Endothelial cell of umbilical vein (primary cell): ENCODE results near the gene FAM181A. TPM values are rescaled to one million over a fixed set of nuclear protein-coding genes. Genes with fewer than 3 reads are reported as not detected.

Source experiments
- BruUV-seq: library from RNA; stranded (reverse); fragments of 400-500 nt; replicated peaks from 2 replicates; lab custom pipeline; 2021; lab: Mats Ljungman, UMichigan
- CTCF ChIA-PET: fragments of 300-600, 350-600 bp; sonication (Branson Sonifier 250); formaldehyde crosslinking; loops from one replicate; lab custom pipeline; 2021; ENCODE audit warnings: antibody characterized with exemption, inconsistent platforms; lab: Charles Lee
- POLR2A ChIA-PET: fragments of 300-600, 350-600 bp; sonication (Branson Sonifier 250); formaldehyde crosslinking; loops from one replicate; lab custom pipeline; 2021; ENCODE audit warnings: antibody characterized with exemption, inconsistent platforms; lab: Charles Lee
- DNase-seq: peaks from one replicate; pipeline ENCODE4 v3.0.0-alpha.2; 2011; ENCODE audit warnings: low read depth, low spot score
- FAIRE-seq: peaks from 2 replicates; lab custom pipeline; 2011; peaks lifted over from hg19 to GRCh38; lab: Jason Lieb, UNC
- H2AFZ ChIP-seq: 2 replicates; pipeline ENCODE4 v1.6.0; 2012; ENCODE audit warnings: low read depth, low read length, control low read depth, inconsistent platforms
- H3K27ac ChIP-seq: 2 replicates; pipeline ENCODE4 v1.5.1; 2011; ENCODE audit warnings: low read depth, mild to moderate bottlenecking, control low read depth, low read length, moderate library complexity; ENCODE audit not compliant: insufficient read depth
- H3K27me3 ChIP-seq, 2 experiments: 2 replicates each; pipeline versions ENCODE4 v1.6.0 to v1.6.1; 2011; ENCODE audit warnings: low read length in 2 of 2, mixed read lengths in 1 of 2; ENCODE audit not compliant: control insufficient read depth in 2 of 2, insufficient read depth in 2 of 2
- H3K36me3 ChIP-seq, 2 experiments: 2 replicates in 1 of 2; 3 replicates in 1 of 2; pipeline ENCODE4 v1.5.1; 2011; ENCODE audit warnings: low read length in 2 of 2, mild to moderate bottlenecking in 1 of 2, moderate library complexity in 1 of 2; ENCODE audit not compliant: control insufficient read depth in 2 of 2, insufficient read depth in 2 of 2; ENCODE audit errors: extremely low read depth in 1 of 2
- H3K4me1 ChIP-seq: 3 replicates; pipeline ENCODE4 v1.5.1; 2011; ENCODE audit warnings: mild to moderate bottlenecking, low read length; ENCODE audit not compliant: control insufficient read depth, insufficient read depth; ENCODE audit errors: extremely low read depth
- H3K4me2 ChIP-seq: 2 replicates; pipeline ENCODE4 v1.6.1; 2011; ENCODE audit warnings: low read length, control low read depth, mixed read lengths; ENCODE audit not compliant: insufficient read depth
- H3K4me3 ChIP-seq, 3 experiments: fragments of 200-600 bp in 1 of 3; sonication (generic), shearing (Covaris generic) in 1 of 3; replicated peaks in 1 of 3; 2 replicates each; pipeline ENCODE4 v1.5.1; 2011 to 2016; ENCODE audit warnings: control low read depth in 3 of 3, low read length in 3 of 3, mild to moderate bottlenecking in 2 of 3, inconsistent platforms in 1 of 3, low read depth in 1 of 3, moderate library complexity in 1 of 3; ENCODE audit not compliant: insufficient read depth in 1 of 3
- H3K79me2 ChIP-seq: 2 replicates; pipeline ENCODE4 v1.6.0; 2012; ENCODE audit warnings: low read length, inconsistent platforms; ENCODE audit not compliant: control insufficient read depth, insufficient read depth
- H3K9ac ChIP-seq: replicated peaks from 2 replicates; pipeline ENCODE3; 2011; ENCODE audit warnings: low read length, control low read depth; ENCODE audit not compliant: insufficient read depth; ENCODE audit errors: extremely low read depth
- H3K9me1 ChIP-seq: replicated peaks from 3 replicates; pipeline ENCODE4 v1.6.0; 2011; ENCODE audit warnings: mild to moderate bottlenecking, low read length; ENCODE audit not compliant: control insufficient read depth, insufficient read depth; ENCODE audit errors: extremely low read depth
- H3K9me3 ChIP-seq: replicated peaks from 2 replicates; pipeline ENCODE4 v1.5.1; 2012; ENCODE audit warnings: low read length, inconsistent platforms; ENCODE audit not compliant: control insufficient read depth, insufficient read depth
- H4K20me1 ChIP-seq: replicated peaks from 2 replicates; pipeline ENCODE3; 2011; ENCODE audit warnings: mild to moderate bottlenecking, low read length; ENCODE audit not compliant: control insufficient read depth, insufficient read depth; ENCODE audit errors: extremely low read depth
- EZH2 ChIP-seq: IDR thresholded peaks from 2 replicates; pipeline ENCODE4 v1.6.1; 2012; ENCODE audit warnings: borderline replicate concordance, low read depth, mild to moderate bottlenecking, moderate library complexity, low read length, inconsistent platforms; ENCODE audit not compliant: severe bottlenecking
- FOS ChIP-seq: IDR thresholded peaks from 2 replicates; pipeline ENCODE4 v1.6.1; 2011; ENCODE audit warnings: mild to moderate bottlenecking, low read length, moderate library complexity, borderline replicate concordance; ENCODE audit not compliant: insufficient read depth
- GATA2 ChIP-seq: IDR thresholded peaks from 2 replicates; pipeline ENCODE4 v1.7.0; 2011; ENCODE audit warnings: low read depth, mild to moderate bottlenecking, moderate library complexity, mixed read lengths, low read length; ENCODE audit not compliant: insufficient read length, insufficient read depth
- JUN ChIP-seq: IDR thresholded peaks from 2 replicates; pipeline ENCODE4 v1.6.1; 2011; ENCODE audit warnings: borderline replicate concordance, low read depth; ENCODE audit not compliant: insufficient read length, insufficient read depth
- MAX ChIP-seq: IDR thresholded peaks from 2 replicates; pipeline ENCODE4 v1.6.1; 2011; ENCODE audit not compliant: insufficient read depth, insufficient read length
- MYC ChIP-seq: IDR thresholded peaks from one replicate; pipeline ENCODE4 v1.6.1; 2011; ENCODE audit warnings: mild to moderate bottlenecking, low read depth, low read length
- POLR2A ChIP-seq: IDR thresholded peaks from 2 replicates; pipeline ENCODE4 v1.6.1; 2012; ENCODE audit warnings: low read depth, mild to moderate bottlenecking, control low read depth, low read length
- POLR2AphosphoS5 ChIP-seq: IDR thresholded peaks from 2 replicates; pipeline ENCODE4 v1.6.1; 2012; ENCODE audit warnings: low read depth, mild to moderate bottlenecking, control low read depth, low read length, moderate library complexity; ENCODE audit not compliant: insufficient read depth
- dilution Hi-C: fragments of 300-500 bp; cut with MboI; formaldehyde crosslinking; loops from one replicate; pipeline ENCODE4 v1.15.0; 2019; ENCODE audit warnings: low sequenced_read_pairs; ENCODE audit not compliant: extremely low pct_ligation_motif_present
- intact Hi-C: fragments of 100-400 bp; cut with micrococcal nuclease; formaldehyde crosslinking; loops from one replicate; pipeline ENCODE4 v1.10.0; 2022
- polyA plus RNA-seq, 4 experiments: library from polyadenylated mRNA; depleted of rRNA in 3 of 4; stranded (reverse) in 3 of 4; unstranded in 1 of 4; fragments of >200 nt; gene quantifications; 2 replicates each; pipeline versions ENCODE4 v1.2.1 to v1.2.3, GENCODE V29; 2011 to 2012; ENCODE audit warnings: missing spikeins in 1 of 4
- total RNA-seq: library from RNA; stranded (reverse); gene quantifications from 2 replicates; pipeline ENCODE4 v1.2.3, GENCODE V29; 2021
- TF ChIP-seq, protein P1 (sequence below), 2 donors: IDR thresholded peaks; 1 replicate in 1 of 2; 2 replicates in 1 of 2; pipeline ENCODE4 v1.5.1; 2011; ENCODE audit warnings: low read length in 2 of 2, mild to moderate bottlenecking in 2 of 2, moderate library complexity in 2 of 2, control low read depth in 1 of 2, inconsistent platforms in 1 of 2, low read depth in 1 of 2; ENCODE audit not compliant: insufficient read depth in 1 of 2; ENCODE audit errors: extremely low read depth in 1 of 2

Gene FAM181A
- total and polyA plus RNA-seq, 2 donors (not counting 3 experiments of a cell fraction or from before 2014, with no cell fraction given): not detected

DNA sequence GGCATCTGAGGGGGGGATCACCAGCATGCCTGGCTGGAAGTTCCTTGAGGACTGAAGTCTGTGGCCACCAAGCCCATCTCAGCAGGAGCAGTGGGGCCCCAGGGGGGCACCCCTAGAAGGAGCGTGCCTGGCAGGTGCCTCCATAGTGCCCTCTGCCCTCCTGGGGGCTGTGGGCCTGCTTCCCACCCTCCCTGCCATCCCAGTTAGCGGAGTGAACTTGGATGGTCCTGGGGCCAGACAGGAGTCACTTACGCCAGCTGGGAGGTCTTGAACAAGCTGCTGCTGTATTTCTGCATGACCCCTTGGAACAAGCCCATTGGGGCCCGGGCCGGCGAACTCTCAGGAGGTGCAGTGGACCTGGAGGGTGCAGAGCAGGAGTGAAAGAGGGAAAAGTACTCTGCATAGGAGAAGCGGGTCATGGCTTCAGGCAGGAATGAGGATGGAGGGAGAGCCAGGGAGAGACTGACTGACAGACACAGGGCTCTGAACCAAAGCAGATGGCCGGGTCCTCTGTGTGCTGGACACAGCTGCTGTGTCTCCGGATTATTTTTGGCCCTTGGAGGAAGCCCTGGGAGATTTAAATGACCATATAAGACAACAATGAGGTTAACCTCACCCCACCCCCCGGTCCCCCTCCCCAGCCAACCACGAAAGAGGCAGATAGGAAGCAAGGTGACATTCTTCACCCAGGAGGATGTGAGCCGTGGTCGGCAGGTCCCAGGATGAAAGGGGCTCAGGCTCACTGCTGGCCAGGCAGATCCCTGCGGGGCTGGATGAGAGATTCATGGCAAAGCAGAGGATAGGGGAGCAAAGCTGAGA lies 29.6 kb downstream of the FAM181A start:
- H3K27ac ChIP-seq: no peak overlapping the region
- dilution Hi-C loops: no loop called here
- H3K9me3 ChIP-seq: no peaks in the 10 kb centered on the region
- no peaks in the 10 kb centered on the region for H3K9me1 ChIP-seq
- H3K27me3 ChIP-seq: no peaks in the 10 kb centered on the region
- DNase-seq: no peak
- no peaks in the 10 kb centered on the region for H4K20me1 ChIP-seq
- intact Hi-C loops: no loop called here
- H3K4me3 ChIP-seq: no peak overlapping the region
- CTCF ChIA-PET: interaction anchor here (0.9 to 7.1 kb wide), 2 partner anchors 10 to 17 kb away, joined by 4 to 60 read pairs; no protein-coding TSS in a partner anchor
- POLR2A ChIA-PET: no interaction called here
- no peak for FAIRE-seq
- no peak overlapping the region for H3K4me2 ChIP-seq
- H3K9ac ChIP-seq: no peak overlapping the region
- no peaks in the 10 kb centered on the region for H3K36me3 ChIP-seq
- TF ChIP-seq GATA2 (no peak), POLR2A (no peak), MYC (no peak), POLR2AphosphoS5 (no peak), EZH2 (no peak), MAX (no peak), FOS (no peak), JUN (no peak)
- TF ChIP-seq, protein P1, sequence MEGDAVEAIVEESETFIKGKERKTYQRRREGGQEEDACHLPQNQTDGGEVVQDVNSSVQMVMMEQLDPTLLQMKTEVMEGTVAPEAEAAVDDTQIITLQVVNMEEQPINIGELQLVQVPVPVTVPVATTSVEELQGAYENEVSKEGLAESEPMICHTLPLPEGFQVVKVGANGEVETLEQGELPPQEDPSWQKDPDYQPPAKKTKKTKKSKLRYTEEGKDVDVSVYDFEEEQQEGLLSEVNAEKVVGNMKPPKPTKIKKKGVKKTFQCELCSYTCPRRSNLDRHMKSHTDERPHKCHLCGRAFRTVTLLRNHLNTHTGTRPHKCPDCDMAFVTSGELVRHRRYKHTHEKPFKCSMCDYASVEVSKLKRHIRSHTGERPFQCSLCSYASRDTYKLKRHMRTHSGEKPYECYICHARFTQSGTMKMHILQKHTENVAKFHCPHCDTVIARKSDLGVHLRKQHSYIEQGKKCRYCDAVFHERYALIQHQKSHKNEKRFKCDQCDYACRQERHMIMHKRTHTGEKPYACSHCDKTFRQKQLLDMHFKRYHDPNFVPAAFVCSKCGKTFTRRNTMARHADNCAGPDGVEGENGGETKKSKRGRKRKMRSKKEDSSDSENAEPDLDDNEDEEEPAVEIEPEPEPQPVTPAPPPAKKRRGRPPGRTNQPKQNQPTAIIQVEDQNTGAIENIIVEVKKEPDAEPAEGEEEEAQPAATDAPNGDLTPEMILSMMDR (IDR thresholded peaks at IDR 0.05; ENCODE audit: extremely low read depth in 1 of 2, insufficient read depth in 1 of 2, low read depth in 1 of 2, low read length in 2 of 2): no peak
- no TSS peak for BruUV-seq
- H3K79me2 ChIP-seq: no peaks in the 10 kb centered on the region
- no peak overlapping the region for H2AFZ ChIP-seq
- no peaks in the 10 kb centered on the region for H3K4me1 ChIP-seq
